Daoy (cell line): ENCODE results near the gene THSD1. TPM values are rescaled to one million over a fixed set of nuclear protein-coding genes. Genes with fewer than 3 reads are reported as not detected.
A peak's percentile ranks its signal among the peaks of the same experiment; 100 is the strongest.
"Not testable (repeated sequence)": the region's sequence is repeated elsewhere in the genome, so short reads cannot be mapped to it uniquely, and the experiment has no call there.

Source experiments
- DNase-seq: peaks from one replicate; pipeline ENCODE4 v3.0.0-alpha.2; 2015; ENCODE audit warnings: low read depth
- total RNA-seq: library from RNA; depleted of rRNA; stranded (reverse); fragments of >200 nt; shearing (Covaris generic); gene quantifications from 2 replicates; pipeline ENCODE4 v1.2.3, GENCODE V29; 2014; rRNA removed

The THSD1 gene
- total RNA-seq, 1 experiment from 2014 or later, result 2.7 TPM

- peak; percentile 77 for DNase-seq
Measured at GRCh38 chr13:52356327-52356726, 49.6 kb downstream of the THSD1 start.

GRCh38 chr13:52353193-52353592, 52.8 kb downstream of the THSD1 start:
- no peak for DNase-seq

GRCh38 chr13:52348983-52349780, 56.8 kb downstream of the THSD1 start:
- peak; percentile 82 for DNase-seq

GRCh38 chr13:52348071-52348470, 57.9 kb downstream of the THSD1 start:
- DNase-seq, result peak; percentile 84

GRCh38 chr13:52345631-52346251, 60.2 kb downstream of the THSD1 start:
- DNase-seq, result no peak

DNA sequence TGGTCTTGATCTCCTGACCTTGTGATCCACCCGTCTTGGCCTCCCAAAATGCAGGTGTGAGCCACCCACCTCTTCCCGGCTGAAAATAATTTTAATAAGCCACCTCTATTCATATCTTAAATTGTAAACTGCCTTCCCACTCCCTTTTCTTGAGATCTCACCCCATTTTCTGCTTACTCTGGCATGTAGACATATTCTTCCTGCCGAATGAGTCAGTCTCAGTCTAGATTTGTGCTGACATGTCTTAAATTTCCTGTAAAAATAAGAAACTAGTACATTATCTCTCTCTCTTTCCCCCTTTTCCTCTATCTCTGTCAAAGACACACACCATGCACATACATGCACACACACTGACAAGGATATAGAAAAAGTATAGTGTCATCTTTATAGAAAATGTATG, 60.9 kb downstream of the THSD1 start:
- DNase-seq, result no peak

DNA sequence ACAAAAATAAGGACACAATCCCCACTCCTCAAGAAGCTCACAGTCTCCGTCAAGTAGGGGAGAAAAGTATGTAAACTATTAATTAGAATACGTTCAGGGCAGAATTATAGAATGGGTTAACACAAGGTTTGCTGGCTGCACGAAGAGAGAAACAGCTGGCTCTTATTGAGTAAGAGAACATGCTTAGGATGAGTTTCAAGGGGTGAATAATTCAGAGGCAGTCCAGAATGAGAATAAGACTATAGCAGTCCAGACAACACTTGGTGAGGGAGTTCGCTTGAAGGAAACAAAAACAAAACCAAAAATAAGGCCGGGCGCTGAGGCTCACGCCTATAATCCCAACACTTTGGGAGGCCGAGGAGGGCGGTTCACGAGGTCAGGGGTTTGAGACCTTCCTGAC, 61.9 kb downstream of the THSD1 start:
- no peak for DNase-seq

GRCh38 chr13:52342203-52342602, 63.8 kb downstream of the THSD1 start:
- not testable (repeated sequence) for DNase-seq

DNA sequence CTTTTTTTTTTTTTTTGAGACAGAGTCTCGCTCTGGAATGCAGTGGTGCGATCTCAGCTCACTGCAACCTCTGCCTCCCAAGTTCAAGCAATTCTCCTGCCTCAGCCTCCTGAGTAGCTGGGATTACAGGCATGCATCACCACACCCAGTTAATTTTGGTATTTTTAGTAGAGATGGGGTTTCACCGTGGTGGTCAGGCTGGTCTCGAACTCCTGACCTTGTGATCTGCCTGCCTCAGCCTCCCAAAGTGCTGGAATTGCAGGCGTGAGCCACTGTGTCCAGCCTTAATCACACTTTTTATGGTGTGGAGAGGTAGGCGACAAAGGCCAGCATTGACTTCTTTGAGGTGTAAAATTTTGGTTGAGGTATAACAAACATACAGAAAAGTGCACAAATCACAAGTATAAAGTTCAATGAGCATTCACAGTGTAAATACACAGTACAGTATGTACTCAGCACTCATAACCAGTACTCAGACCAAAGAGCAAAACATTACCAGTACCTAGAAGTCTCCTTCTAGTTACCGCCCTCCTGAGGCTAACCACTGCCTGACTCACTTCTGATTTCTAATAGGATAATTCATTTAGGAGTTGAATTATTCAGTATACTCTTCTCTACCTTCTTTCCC, 68.0 kb downstream of the THSD1 start:
- peak; percentile 7 for DNase-seq

GRCh38 chr13:52334107-52334506, 71.9 kb downstream of the THSD1 start:
- DNase-seq, result not testable (repeated sequence)

- DNase-seq, result not testable (repeated sequence)
Measured at GRCh38 chr13:52331844-52332243, 74.1 kb downstream of the THSD1 start.

Other genes starting within 250 kb of the THSD1 start
- 17.1 and 17.8 TPM in 2 replicates for gene NEK3, start 246.6 kb downstream of the THSD1 start, total RNA-seq
- gene VPS36, start 44.5 kb upstream of the THSD1 start, total RNA-seq, result 21.3 and 34.0 TPM in 2 replicates
- 50.0 and 58.6 TPM in 2 replicates for gene CKAP2, start 49.3 kb upstream of the THSD1 start, total RNA-seq
- gene HNRNPA1L2, start 236.3 kb upstream of the THSD1 start, total RNA-seq, result 1.0 and 4.6 TPM in 2 replicates
- 64.2 and 69.2 TPM in 2 replicates for gene SUGT1, start 246.7 kb upstream of the THSD1 start, total RNA-seq